ENCODE results near the gene SH2D3A. TPM values are rescaled to one million over a fixed set of nuclear protein-coding genes. Genes with fewer than 3 reads are reported as not detected.

SH2D3A gene
- total and polyA plus RNA-seq, 2 donors (not counting 3 experiments of a cell fraction or from before 2014, with no cell fraction given): 0.04 to 0.53 TPM

- POLR2A ChIA-PET: no interaction called here
- FAIRE-seq: no peak
- no TSS peak for BruUV-seq (replicated peaks)
- intact Hi-C loops (cut with micrococcal nuclease): no loop called here
- H2AFZ ChIP-seq (ENCODE audit: low read depth, low read length): no peak overlapping the region
- no peak overlapping the region for H3K27ac ChIP-seq (ENCODE audit: insufficient read depth, low read depth, low read length)
- no peaks in the 10 kb centered on the region for H3K79me2 ChIP-seq (ENCODE audit: control insufficient read depth, insufficient read depth, low read length)
- no peaks in the 10 kb centered on the region for H3K4me1 ChIP-seq (ENCODE audit: control insufficient read depth, extremely low read depth, insufficient read depth, low read length)
- no peak overlapping the region for H3K4me3 ChIP-seq (replicated peaks in 1 of 3; ENCODE audit: insufficient read depth in 1 of 3, low read depth in 1 of 3, low read length in 3 of 3)
- DNase-seq (ENCODE audit: low read depth, low spot score): no peak
- no peaks in the 10 kb centered on the region for H3K9me1 ChIP-seq (replicated peaks; ENCODE audit: control insufficient read depth, extremely low read depth, insufficient read depth, low read length)
- no peaks in the 10 kb centered on the region for H4K20me1 ChIP-seq (replicated peaks; ENCODE audit: control insufficient read depth, extremely low read depth, insufficient read depth, low read length)
- dilution Hi-C loops (cut with MboI; ENCODE audit: extremely low pct_ligation_motif_present, low sequenced_read_pairs): no loop called here
- no peaks in the 10 kb centered on the region for H3K27me3 ChIP-seq (ENCODE audit: control insufficient read depth in 2 of 2, insufficient read depth in 2 of 2, low read length in 2 of 2)
- H3K9ac ChIP-seq (replicated peaks; ENCODE audit: extremely low read depth, insufficient read depth, low read length): no peak overlapping the region
- no peaks in the 10 kb centered on the region for H3K36me3 ChIP-seq (ENCODE audit: control insufficient read depth in 2 of 2, extremely low read depth in 1 of 2, insufficient read depth in 2 of 2, low read length in 2 of 2)
- H3K9me3 ChIP-seq (replicated peaks; ENCODE audit: control insufficient read depth, insufficient read depth, low read length): no peaks in the 10 kb centered on the region
- CTCF ChIA-PET: interaction anchor here (1.0 to 1.8 kb wide), 2 partner anchors 13 to 50 kb away, joined by 3 to 4 read pairs; no protein-coding TSS in a partner anchor
- TF ChIP-seq POLR2AphosphoS5 (IDR thresholded peaks at IDR 0.05; ENCODE audit: insufficient read depth, low read depth, low read length): no peak
- no peak for TF ChIP-seq EZH2 (IDR thresholded peaks at IDR 0.05; ENCODE audit: borderline replicate concordance, low read depth, low read length, severe bottlenecking)
- TF ChIP-seq MYC (IDR thresholded peaks at IDR 0.05; ENCODE audit: low read depth, low read length): no peak
- TF ChIP-seq POLR2A (IDR thresholded peaks at IDR 0.05; ENCODE audit: low read depth, low read length): no peak
- TF ChIP-seq JUN (IDR thresholded peaks at IDR 0.05; ENCODE audit: borderline replicate concordance, insufficient read depth, insufficient read length, low read depth): no peak
- no peak overlapping the region for H3K4me2 ChIP-seq (ENCODE audit: insufficient read depth, low read length)
Measured at GRCh38 chr19:6813659-6814058, 46.4 kb upstream of the SH2D3A start.

GRCh38 chr19:6812612-6813011 lies 45.4 kb upstream of the SH2D3A start:
- intact Hi-C loops (cut with micrococcal nuclease): no loop called here
- H4K20me1 ChIP-seq (replicated peaks; ENCODE audit: control insufficient read depth, extremely low read depth, insufficient read depth, low read length): no peaks in the 10 kb centered on the region
- dilution Hi-C loops (cut with MboI; ENCODE audit: extremely low pct_ligation_motif_present, low sequenced_read_pairs): no loop called here

More at GRCh38 chr19:6812612-6813011, 45.4 kb upstream of the SH2D3A start:
- H3K27ac ChIP-seq (ENCODE audit: insufficient read depth, low read depth, low read length): no peak overlapping the region
- H3K9ac ChIP-seq (replicated peaks; ENCODE audit: extremely low read depth, insufficient read depth, low read length): no peak overlapping the region
- DNase-seq (ENCODE audit: low read depth, low spot score): no peak
- H3K4me1 ChIP-seq (ENCODE audit: control insufficient read depth, extremely low read depth, insufficient read depth, low read length): no peaks in the 10 kb centered on the region
- H3K9me1 ChIP-seq (replicated peaks; ENCODE audit: control insufficient read depth, extremely low read depth, insufficient read depth, low read length): no peaks in the 10 kb centered on the region
- no peak overlapping the region for H2AFZ ChIP-seq (ENCODE audit: low read depth, low read length)
- no peaks in the 10 kb centered on the region for H3K9me3 ChIP-seq (replicated peaks; ENCODE audit: control insufficient read depth, insufficient read depth, low read length)
- no peak for FAIRE-seq
- no peaks in the 10 kb centered on the region for H3K27me3 ChIP-seq (ENCODE audit: control insufficient read depth in 2 of 2, insufficient read depth in 2 of 2, low read length in 2 of 2)
- H3K36me3 ChIP-seq (ENCODE audit: control insufficient read depth in 2 of 2, extremely low read depth in 1 of 2, insufficient read depth in 2 of 2, low read length in 2 of 2): no peaks in the 10 kb centered on the region
- TF ChIP-seq POLR2AphosphoS5 (IDR thresholded peaks at IDR 0.05; ENCODE audit: insufficient read depth, low read depth, low read length): no peak
- TF ChIP-seq GATA2 (IDR thresholded peaks at IDR 0.05; ENCODE audit: insufficient read depth, insufficient read length, low read depth, low read length): no peak
- no peak for TF ChIP-seq EZH2 (IDR thresholded peaks at IDR 0.05; ENCODE audit: borderline replicate concordance, low read depth, low read length, severe bottlenecking)
- TF ChIP-seq CTCF (IDR thresholded peaks at IDR 0.05; ENCODE audit: extremely low read depth in 1 of 2, insufficient read depth in 1 of 2, low read depth in 1 of 2, low read length in 2 of 2): no peak
- TF ChIP-seq MAX (IDR thresholded peaks at IDR 0.05; ENCODE audit: insufficient read depth, insufficient read length): no peak
- no peak for TF ChIP-seq FOS (IDR thresholded peaks at IDR 0.05; ENCODE audit: borderline replicate concordance, insufficient read depth, low read length)
- no peak for TF ChIP-seq MYC (IDR thresholded peaks at IDR 0.05; ENCODE audit: low read depth, low read length)
- no peak overlapping the region for H3K4me3 ChIP-seq (replicated peaks in 1 of 3; ENCODE audit: insufficient read depth in 1 of 3, low read depth in 1 of 3, low read length in 3 of 3)
- CTCF ChIA-PET: interaction anchor here (0.6 to 1.8 kb wide), 4 partner anchors 9 to 51 kb away, joined by 3 to 4 read pairs (median 4); no protein-coding TSS in a partner anchor
- no peaks in the 10 kb centered on the region for H3K79me2 ChIP-seq (ENCODE audit: control insufficient read depth, insufficient read depth, low read length)
- POLR2A ChIA-PET: no interaction called here
- BruUV-seq (replicated peaks): no TSS peak
- H3K4me2 ChIP-seq (ENCODE audit: insufficient read depth, low read length): no peak overlapping the region
